Measurements from ENCODE around the gene EDN1. TPM values are rescaled to one million over a fixed set of nuclear protein-coding genes. Genes with fewer than 3 reads are reported as not detected.

The EDN1 gene
- total and polyA plus RNA-seq, 12 donors = 0.36 to 7.8 (median 3.4) TPM

- Histone ChIP-seq H3K4me1 (peaks cover 0 to 6% (median 0%) of the 10 kb centered on the region in 9 donors), H3K4me3 (no peak overlapping the region), H3K9me3 (no peaks in the 10 kb centered on the region), H3K27ac (no peak overlapping the region), H3K27me3 (peaks cover 0 to 8% (median 0%) of the 10 kb centered on the region in 7 donors), H3K36me3 (no peaks in the 10 kb centered on the region)
- DNase-seq (no peak), ATAC-seq (no peak)
- no peak for TF ChIP-seq CTCF (IDR thresholded peaks at IDR 0.05)
- 74% methylated on average over 8 of the region's 8 CpGs for whole genome bisulfite sequencing, 2 donors
- intact Hi-C loops (cut with DNase I) = no loop called here
These were observed 53.4 kb downstream of the EDN1 start for GRCh38 chr6:12343440-12344162.

- Histone ChIP-seq H3K9me3 (no peaks in the 10 kb centered on the region), H3K27ac (no peak overlapping the region), H3K36me3 (no peaks in the 10 kb centered on the region), H3K4me3 (no peak overlapping the region), H3K27me3 (peaks cover 0 to 8% (median 0%) of the 10 kb centered on the region in 7 donors), H3K4me1 (peaks cover 0 to 6% (median 0%) of the 10 kb centered on the region in 9 donors)
- DNase-seq = no peak
- intact Hi-C loops (cut with DNase I) = no loop called here
- no peak for TF ChIP-seq CTCF (IDR thresholded peaks at IDR 0.05)
- 97 to 98% methylated on average over 5 of the region's 5 CpGs for WGBS, 2 donors
- no peak for ATAC-seq
These were observed 54.1 kb downstream of the EDN1 start for GRCh38 chr6:12344296-12344695.

- TF ChIP-seq CTCF (IDR thresholded peaks at IDR 0.05) = no peak
- WGBS, 2 donors = 75 to 77% methylated on average over 6 of the region's 6 CpGs
- ATAC-seq = no peak
- Histone ChIP-seq H3K36me3 (no peaks in the 10 kb centered on the region), H3K27me3 (peaks cover 0 to 8% (median 0%) of the 10 kb centered on the region in 7 donors), H3K4me3 (no peak overlapping the region), H3K4me1 (peaks cover 0 to 6% (median 0%) of the 10 kb centered on the region in 9 donors), H3K9me3 (no peaks in the 10 kb centered on the region), H3K27ac (no peak overlapping the region)
- DNase-seq = no peak
- intact Hi-C loops (cut with DNase I) = no loop called here
These were observed 55.0 kb downstream of the EDN1 start for GRCh38 chr6:12344961-12345693.

- Histone ChIP-seq H3K36me3 (no peaks in the 10 kb centered on the region), H3K4me3 (no peak overlapping the region), H3K27ac (no peak overlapping the region), H3K9me3 (peaks cover 0 to under 1% (median 0%) of the 10 kb centered on the region in 11 donors), H3K27me3 (peaks cover 0 to 8% (median 0%) of the 10 kb centered on the region in 7 donors), H3K4me1 (peaks cover 0 to 6% (median 0%) of the 10 kb centered on the region in 9 donors)
- intact Hi-C loops (cut with DNase I) = no loop called here
- ATAC-seq (no peak), DNase-seq (no peak)
- 59 to 71% methylated on average over 5 of the region's 5 CpGs for WGBS, 2 donors
- no peak for TF ChIP-seq CTCF (IDR thresholded peaks at IDR 0.05)
These were observed 55.5 kb downstream of the EDN1 start for GRCh38 chr6:12345694-12346058.
